Omental fat pad (tissue), 4 donors: ENCODE results near the gene PRKRA. TPM values are rescaled to one million over a fixed set of nuclear protein-coding genes. Genes with fewer than 3 reads are reported as not detected.
"Not testable (repeated sequence)": the region's sequence is repeated elsewhere in the genome, so short reads cannot be mapped to it uniquely, and the experiment has no call there.

Experiments used
- ATAC-seq: fragments of 150-250 bp; one replicate; pipeline ENCODE4 v1.9.1; 2016; ENCODE audit warnings: mild to moderate bottlenecking, moderate library complexity; ENCODE audit not compliant: low FRiP score
- DNase-seq: peaks from one replicate; pipeline ENCODE4 v3.0.0-alpha.2; 2019; ENCODE audit warnings: low spot score
- total RNA-seq, 4 donors: library from RNA; depleted of rRNA; stranded (reverse); fragments of >200 nt; gene quantifications; one replicate each; pipeline ENCODE4 v1.1.0, GENCODE V29; 2016
- TF ChIP-seq, protein P1 (sequence below), 3 donors: fragments of 450-650 bp; IDR thresholded peaks; one replicate each; pipeline ENCODE4 v1.5.1; 2016 to 2017; ENCODE audit warnings: antibody characterized with exemption in 3 of 3, mild to moderate bottlenecking in 3 of 3, moderate library complexity in 2 of 3

The PRKRA gene
- total RNA-seq, 4 donors from 2014 or later = 50.7 to 67.4 (median 60.4) TPM

DNA sequence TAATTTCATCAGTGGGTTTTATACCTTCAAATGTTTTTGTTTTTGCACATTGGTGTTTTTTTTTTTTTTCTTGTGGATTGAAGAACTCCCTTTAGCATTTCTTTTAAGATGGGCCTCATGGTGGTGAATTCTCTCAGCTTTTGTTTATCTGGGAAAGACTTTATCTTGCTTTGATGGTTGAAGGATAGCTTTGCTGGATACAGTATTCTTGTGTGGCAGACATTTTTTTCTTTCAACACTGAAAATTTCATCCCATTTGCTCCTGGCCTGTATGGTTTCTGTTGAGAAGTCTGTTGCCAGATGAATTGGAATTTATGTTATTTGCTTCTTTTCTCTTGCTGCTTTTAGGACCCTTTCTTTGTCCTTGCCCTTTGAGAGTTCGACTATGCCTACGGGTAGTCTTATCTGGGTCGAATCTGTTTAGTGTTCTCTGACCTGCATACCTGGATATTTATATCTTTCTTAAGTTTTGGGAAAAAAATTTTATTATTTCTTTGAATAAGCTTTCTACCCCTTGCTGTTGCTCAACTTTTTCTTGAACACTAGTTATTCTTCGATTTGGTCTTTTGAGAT is 25.6 kb downstream of the PRKRA start:
- DNase-seq (no peak), ATAC-seq (no peak)
- TF ChIP-seq, protein P1, sequence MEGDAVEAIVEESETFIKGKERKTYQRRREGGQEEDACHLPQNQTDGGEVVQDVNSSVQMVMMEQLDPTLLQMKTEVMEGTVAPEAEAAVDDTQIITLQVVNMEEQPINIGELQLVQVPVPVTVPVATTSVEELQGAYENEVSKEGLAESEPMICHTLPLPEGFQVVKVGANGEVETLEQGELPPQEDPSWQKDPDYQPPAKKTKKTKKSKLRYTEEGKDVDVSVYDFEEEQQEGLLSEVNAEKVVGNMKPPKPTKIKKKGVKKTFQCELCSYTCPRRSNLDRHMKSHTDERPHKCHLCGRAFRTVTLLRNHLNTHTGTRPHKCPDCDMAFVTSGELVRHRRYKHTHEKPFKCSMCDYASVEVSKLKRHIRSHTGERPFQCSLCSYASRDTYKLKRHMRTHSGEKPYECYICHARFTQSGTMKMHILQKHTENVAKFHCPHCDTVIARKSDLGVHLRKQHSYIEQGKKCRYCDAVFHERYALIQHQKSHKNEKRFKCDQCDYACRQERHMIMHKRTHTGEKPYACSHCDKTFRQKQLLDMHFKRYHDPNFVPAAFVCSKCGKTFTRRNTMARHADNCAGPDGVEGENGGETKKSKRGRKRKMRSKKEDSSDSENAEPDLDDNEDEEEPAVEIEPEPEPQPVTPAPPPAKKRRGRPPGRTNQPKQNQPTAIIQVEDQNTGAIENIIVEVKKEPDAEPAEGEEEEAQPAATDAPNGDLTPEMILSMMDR (IDR thresholded peaks at IDR 0.05) = no peak

DNA sequence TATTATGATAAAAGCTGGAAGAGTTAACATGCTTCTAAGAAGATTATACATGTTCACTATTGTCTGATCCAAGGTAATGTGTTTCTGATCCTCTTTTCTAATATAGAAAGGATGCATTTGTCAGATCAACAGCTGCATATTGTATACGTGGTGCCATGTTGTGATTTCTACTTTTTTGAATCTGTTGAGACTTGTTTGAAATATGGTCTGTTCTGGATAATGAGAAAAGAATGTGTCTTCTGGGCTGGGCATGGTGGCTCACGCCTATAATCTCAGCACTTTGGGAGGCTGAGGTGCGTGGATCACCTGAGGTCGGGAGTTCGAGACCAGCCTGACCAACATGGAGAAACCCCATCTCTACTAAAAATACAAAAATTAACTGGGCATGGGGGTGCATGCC is 27.2 kb downstream of the PRKRA start:
- DNase-seq, ATAC-seq: not testable (repeated sequence)

DNA sequence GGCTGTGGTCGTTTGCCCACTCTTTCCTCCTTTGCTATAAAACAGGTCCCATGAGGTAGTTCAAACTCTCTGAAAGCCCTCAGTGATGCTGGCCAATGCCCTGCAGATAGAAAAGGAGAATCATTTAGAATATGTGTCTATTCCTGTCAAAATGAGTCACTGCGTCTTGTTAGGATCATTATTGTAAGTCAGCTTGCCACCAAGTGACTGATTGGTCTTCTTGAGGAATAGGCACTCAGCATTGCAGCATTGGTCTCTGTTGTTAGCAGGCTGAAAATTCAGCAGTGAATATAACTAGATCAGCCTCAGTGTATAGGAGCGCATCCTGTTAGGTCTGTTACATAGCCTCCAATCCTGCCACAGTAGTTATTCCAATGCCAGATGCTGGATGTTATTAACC is 28.9 kb downstream of the PRKRA start:
- DNase-seq (no peak), ATAC-seq (no peak)
- TF ChIP-seq, protein P1 (IDR thresholded peaks at IDR 0.05) = no peak

DNA sequence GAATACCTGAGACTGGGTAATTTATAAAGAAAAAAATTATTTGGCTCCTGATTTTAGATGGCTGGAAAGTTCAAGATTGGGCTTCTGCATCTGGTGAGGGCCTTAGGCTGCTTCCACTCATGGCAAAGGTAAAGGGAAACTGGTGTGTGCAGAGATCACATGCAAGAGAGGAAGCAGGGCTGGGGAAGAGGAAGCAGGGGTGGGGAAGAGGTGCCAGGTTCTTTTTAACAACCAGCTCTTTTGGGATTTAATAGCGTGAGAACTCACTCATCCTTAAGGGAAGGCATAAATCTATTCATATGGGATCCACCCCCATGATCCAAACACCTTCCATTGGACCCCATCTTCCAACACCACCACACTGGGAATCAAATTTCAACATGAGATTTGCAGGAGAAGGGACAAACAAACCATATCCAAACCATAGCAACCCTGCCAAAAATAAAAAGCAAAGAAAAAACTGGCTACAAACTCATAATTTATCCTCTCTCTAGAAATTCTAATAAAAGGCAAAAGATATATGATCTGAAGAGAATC is 30.4 kb downstream of the PRKRA start:
- DNase-seq (no peak), ATAC-seq (no peak)
- TF ChIP-seq, protein P1 (IDR thresholded peaks at IDR 0.05) = no peak

DNA sequence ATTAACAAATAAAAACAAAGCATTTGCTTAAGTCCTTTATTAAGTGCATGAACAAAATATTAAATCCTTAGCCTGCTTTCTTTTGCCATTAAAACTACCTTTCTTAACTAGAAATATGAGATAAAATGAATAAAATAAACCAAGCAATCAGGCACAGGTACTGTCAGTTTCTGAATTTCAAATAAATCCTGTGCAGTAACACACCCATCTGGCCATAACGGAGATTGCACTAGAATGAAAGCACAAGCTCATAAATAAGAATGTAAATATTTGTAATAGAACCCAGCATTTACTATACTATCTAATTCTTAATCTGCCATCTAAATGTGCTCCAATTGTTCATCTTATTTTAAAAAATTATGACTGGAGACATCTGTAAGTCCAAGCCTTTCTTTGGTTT is 31.9 kb downstream of the PRKRA start:
- DNase-seq (no peak), ATAC-seq (no peak)
- TF ChIP-seq, protein P1 (IDR thresholded peaks at IDR 0.05) = no peak

DNA sequence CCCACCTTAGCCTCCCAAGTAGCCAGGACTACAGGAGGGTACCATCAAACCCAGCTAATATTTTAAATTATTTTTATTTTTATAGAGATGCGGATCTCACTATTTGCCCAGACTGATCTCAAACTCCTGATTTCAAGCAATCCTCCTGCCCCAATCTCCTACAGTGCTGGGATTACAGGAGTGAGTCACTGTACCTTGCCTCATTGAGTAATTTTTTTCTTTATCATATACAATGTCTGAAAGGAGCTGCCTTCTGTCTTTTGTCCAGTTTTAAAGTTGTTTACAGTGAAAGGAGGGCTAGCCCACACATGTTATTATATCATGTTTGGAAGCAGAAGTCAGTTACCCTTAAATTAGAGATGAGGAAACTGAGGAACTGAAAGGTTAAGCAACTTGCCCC is 32.5 kb downstream of the PRKRA start:
- TF ChIP-seq, protein P1 (IDR thresholded peaks at IDR 0.05) = no peak
- ATAC-seq = no peak
- DNase-seq = no peak

DNA sequence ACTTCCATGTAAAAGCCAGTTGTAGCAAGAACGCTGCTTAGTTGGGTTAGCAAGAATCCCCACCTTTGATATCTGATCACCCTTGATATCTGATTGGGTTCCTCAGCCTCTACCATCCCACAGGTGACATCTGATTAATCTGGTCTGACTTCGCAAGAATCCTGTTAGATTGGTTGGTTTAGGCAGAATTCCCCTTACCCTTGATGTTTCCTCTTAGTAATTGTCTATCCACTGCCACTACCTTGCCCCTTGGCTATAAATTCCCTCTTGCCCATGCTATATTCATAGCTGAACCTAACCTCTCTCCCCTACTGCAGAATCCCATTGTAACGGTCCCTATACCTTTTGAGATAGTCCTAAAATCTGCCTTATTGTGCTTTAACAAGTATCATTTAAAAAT is 33.1 kb downstream of the PRKRA start:
- TF ChIP-seq, protein P1 (IDR thresholded peaks at IDR 0.05) = no peak
- DNase-seq (no peak), ATAC-seq (no peak)
